DOHH2 (cell line): Measurements from ENCODE around the gene NT5DC3.

Experiments used
- EZH2phosphoT487 ChIP-seq: fragments of 200-600 bp; sonication (generic); IDR thresholded peaks from 2 replicates; pipeline ENCODE4 v1.6.1; 2017; ENCODE audit warnings: borderline replicate concordance, mild to moderate bottlenecking, antibody characterized with exemption, low read length, moderate library complexity, mixed read lengths
- TF ChIP-seq, protein P1 (sequence below): fragments of 200-600 bp; sonication (generic); IDR thresholded peaks from one replicate; pipeline ENCODE4 v1.5.1; 2014; ENCODE audit warnings: antibody characterized with exemption, mild to moderate bottlenecking, low read depth, low read length; ENCODE audit not compliant: poor library complexity, severe bottlenecking

DNA sequence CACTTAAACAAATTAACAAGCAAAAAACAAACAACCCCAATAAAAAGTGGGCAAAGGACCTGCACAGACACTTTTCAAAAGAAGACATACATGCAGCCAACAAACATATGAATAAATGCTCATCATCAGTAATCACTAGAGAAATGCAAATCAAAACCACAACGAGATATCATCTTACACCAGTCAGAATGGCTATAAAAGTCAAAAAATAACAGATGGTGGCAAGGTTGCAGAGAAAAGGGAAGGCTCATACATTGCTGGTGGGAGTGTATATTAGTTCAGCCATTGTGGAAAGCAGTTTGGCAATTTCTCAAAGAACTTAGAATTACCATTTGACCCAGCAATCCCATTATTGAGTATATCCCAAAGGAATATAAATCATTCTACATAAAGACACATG is 34.6 kb upstream of the NT5DC3 start:
- TF ChIP-seq, protein P1, sequence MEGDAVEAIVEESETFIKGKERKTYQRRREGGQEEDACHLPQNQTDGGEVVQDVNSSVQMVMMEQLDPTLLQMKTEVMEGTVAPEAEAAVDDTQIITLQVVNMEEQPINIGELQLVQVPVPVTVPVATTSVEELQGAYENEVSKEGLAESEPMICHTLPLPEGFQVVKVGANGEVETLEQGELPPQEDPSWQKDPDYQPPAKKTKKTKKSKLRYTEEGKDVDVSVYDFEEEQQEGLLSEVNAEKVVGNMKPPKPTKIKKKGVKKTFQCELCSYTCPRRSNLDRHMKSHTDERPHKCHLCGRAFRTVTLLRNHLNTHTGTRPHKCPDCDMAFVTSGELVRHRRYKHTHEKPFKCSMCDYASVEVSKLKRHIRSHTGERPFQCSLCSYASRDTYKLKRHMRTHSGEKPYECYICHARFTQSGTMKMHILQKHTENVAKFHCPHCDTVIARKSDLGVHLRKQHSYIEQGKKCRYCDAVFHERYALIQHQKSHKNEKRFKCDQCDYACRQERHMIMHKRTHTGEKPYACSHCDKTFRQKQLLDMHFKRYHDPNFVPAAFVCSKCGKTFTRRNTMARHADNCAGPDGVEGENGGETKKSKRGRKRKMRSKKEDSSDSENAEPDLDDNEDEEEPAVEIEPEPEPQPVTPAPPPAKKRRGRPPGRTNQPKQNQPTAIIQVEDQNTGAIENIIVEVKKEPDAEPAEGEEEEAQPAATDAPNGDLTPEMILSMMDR: no peak
- TF ChIP-seq EZH2phosphoT487: no peak
